GM18867 (cell line): ENCODE results near the gene CHMP1A.
"Not testable (repeated sequence)": the region's sequence is repeated elsewhere in the genome, so short reads cannot be mapped to it uniquely, and the experiment has no call there.

Experiments used
- ATAC-seq: cut with Tn5 transposase; IDR thresholded peaks from one replicate; pipeline ENCODE4 v1.9.1; 2021; ENCODE audit warnings: mild to moderate bottlenecking, moderate library complexity; ENCODE audit not compliant: unreplicated experiment

CHMP1A gene

GRCh38 chr16:89661215-89661614 is 3.7 kb upstream of the CHMP1A start:
- ATAC-seq, result no peak

DNA sequence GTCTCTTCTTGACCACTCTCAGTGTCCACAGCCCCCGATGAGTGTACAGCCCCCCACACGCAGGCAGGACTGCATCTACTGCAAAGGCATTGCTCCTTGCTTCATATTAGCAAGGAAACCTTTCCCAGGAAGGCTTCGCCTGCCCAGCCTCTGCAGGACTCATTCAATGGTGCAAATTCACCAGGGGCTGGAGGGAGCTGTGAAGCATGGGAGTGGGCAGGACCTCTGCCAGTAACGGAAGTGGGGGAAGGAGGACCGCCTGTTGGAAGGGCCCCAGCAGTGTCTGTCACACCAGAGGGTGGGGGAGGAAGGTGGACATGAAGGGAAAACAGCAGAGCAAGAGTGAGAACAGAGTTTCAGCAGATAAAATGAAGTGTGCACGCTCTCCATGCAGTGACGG is 2.6 kb upstream of the CHMP1A start:
- ATAC-seq, result no peak

- no peak for ATAC-seq
Observed at GRCh38 chr16:89658221-89658879, 842 bp upstream of the CHMP1A start.

DNA sequence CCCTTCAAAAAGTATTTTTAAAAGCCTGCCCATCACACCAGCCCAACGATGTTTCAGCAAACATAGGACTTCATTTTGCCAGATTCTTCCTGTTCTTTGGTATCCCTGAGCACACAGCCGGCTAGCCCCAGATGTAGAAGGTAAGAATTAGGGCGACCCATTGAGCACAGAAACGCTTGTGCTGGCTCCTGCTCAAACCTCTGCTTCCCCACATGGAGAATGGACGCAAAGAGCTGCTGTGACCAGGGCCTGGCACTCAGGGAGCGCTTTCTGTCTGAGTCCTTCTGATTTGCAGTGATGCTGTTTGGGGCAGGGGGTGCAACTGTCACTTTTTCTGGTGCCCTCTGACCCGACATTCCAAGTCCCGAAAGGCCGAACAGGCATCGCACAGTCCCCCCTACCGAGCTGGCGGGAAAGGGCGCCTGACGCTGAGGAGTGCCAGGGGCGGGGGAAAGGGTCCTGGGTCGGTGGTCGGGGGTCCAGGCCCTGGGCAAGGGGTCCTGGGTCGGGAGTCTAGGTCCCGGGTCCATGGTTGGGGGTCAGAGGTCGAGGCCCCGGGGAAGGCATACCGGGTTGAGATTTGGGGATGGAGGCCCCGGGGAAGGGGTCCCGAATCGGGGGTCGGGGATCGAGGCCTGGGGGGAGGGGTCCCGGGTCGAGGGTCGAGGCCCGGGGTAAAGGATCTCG is 930 bp downstream of the CHMP1A start:
- no peak for ATAC-seq

- ATAC-seq, result no peak
Observed at GRCh38 chr16:89655062-89655643, 2.4 kb downstream of the CHMP1A start.

GRCh38 chr16:89653656-89654295 is 3.7 kb downstream of the CHMP1A start:
- no peak for ATAC-seq

- no peak for ATAC-seq
Observed at GRCh38 chr16:89651584-89651983, 5.9 kb downstream of the CHMP1A start.

GRCh38 chr16:89646906-89647305 is 10.6 kb downstream of the CHMP1A start:
- no peak for ATAC-seq

- ATAC-seq, result no peak
Observed at GRCh38 chr16:89646270-89646669, 11.2 kb downstream of the CHMP1A start.

GRCh38 chr16:89645122-89645521 is 12.4 kb downstream of the CHMP1A start:
- no peak for ATAC-seq

- ATAC-seq, result no peak
Observed at GRCh38 chr16:89643769-89644300, 13.7 kb downstream of the CHMP1A start.

DNA sequence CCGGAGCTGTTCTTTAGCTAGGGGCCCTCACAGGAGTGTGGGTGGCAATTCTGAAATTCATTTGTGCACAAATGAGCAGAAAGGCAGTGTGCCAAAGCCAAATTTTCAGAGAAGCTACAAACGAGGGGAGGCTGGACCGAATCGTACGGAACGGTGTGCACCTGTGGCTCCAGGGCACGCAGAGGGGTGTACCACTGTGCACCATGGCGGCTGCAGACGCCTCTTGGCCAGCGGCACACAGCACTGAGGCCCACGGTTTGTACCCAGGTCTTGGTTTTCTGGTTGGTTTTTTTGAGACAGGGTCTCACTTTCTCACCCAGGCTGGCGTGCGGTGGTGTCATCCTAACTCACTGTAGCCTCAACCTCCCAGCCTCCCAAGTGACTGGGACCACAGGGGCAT is 14.9 kb downstream of the CHMP1A start:
- no peak for ATAC-seq

- ATAC-seq, result no peak
Observed at GRCh38 chr16:89641458-89642119, 15.9 kb downstream of the CHMP1A start.

DNA sequence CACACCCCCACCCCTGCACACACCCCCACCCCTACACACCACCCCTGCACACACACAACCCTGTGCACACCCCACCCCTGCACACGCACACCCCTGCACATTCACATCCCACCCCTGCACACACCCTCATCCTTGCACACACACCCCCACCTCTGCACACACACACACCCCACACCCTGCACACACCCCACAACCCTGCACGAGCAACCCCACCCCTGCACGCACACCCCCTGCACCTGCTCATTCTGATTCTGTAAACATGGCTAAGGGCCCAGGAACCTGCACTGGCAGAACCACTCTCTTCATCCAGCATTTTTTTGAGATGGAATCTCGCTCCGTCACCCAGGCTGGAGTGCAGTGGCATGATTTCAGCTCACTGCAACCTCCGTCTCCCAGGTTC is 18.1 kb downstream of the CHMP1A start:
- ATAC-seq, result no peak

GRCh38 chr16:89638455-89638854 is 19.1 kb downstream of the CHMP1A start:
- ATAC-seq, result no peak

- no peak for ATAC-seq
Observed at GRCh38 chr16:89637379-89637778, 20.1 kb downstream of the CHMP1A start.

GRCh38 chr16:89636663-89637062 is 20.8 kb downstream of the CHMP1A start:
- ATAC-seq, result no peak

DNA sequence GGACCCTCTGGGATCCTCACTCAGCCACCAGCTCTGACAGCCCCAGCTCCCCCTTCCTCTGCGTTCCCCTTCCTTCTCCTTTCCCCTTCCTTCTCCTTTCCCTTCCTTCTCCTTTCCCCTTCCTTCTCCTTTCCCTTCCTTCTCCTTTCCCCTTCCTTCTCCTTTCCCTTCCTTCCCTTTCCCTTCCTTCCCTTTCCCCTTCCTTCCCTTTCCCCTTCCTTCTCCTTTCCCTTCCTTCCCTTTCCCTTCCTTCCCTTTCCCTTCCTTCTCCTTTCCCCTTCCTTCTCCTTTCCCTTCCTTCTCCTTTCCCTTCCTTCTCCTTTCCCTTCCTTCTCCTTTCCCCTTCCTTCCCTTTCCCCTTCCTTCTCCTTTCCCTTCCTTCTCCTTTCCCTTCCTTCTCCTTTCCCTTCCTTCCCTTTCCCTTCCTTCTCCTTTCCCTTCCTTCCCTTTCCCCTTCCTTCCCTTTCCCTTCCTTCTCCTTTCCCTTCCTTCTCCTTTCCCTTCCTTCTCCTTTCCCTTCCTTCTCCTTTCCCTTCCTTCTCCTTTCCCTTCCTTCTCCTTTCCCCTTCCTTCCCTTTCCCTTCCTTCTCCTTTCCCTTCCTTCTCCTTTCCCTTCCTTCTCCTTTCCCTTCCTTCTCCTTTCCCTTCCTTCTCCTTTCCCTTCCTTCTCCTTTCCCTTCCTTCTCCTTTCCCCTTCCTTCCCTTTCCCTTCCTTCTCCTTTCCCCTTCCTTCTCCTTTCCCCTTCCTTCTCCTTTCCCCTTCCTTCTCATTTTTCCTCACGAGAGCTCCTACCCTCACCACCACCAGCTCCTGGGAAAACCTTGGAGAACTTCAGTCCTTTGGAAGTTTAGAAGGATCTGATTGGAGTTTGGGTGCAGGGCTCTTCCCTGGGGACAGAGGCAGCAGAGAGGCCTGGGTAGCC is 22.8 kb downstream of the CHMP1A start:
- ATAC-seq, result not testable (repeated sequence)

- ATAC-seq, result no peak
Observed at GRCh38 chr16:89633064-89633631, 24.4 kb downstream of the CHMP1A start.
